ENCODE measurements around the gene UPF3A.

GRCh38 chr13:114338959-114339358, 57.6 kb downstream of the UPF3A start:
- TF ChIP-seq POLR2A (IDR thresholded peaks at IDR 0.05), result no peak
- no peak for TF ChIP-seq CTCF (IDR thresholded peaks at IDR 0.05)
